OCI-LY3 (cell line): ENCODE results near the gene TCF21.

Source experiments
- H2AFZ ChIP-seq: fragments of 200-600, 300-600 bp; shearing (Covaris generic); 2 replicates; pipeline ENCODE4 v1.6.0; 2014; ENCODE audit warnings: antibody characterized with exemption, low read depth, low read length
- H3K27ac ChIP-seq: fragments of 200-600, 300-600 bp; sonication (generic); 2 replicates; pipeline ENCODE4 v1.5.1; 2014; ENCODE audit warnings: mild to moderate bottlenecking, low read length, moderate library complexity, mixed read lengths
- H3K27me3 ChIP-seq: fragments of 200-600, 300-600 bp; sonication (generic); 2 replicates; pipeline ENCODE4 v1.6.1; 2014; ENCODE audit warnings: low read depth, low read length, mixed read lengths
- H3K36me3 ChIP-seq: fragments of 200-600, 300-600 bp; sonication (generic); replicated peaks from 2 replicates; pipeline ENCODE3; 2014; ENCODE audit warnings: low read depth, low read length, mixed read lengths
- H3K4me1 ChIP-seq: fragments of 300-600, 200-600 bp; sonication (generic); 2 replicates; pipeline ENCODE4 v1.6.1; 2014; ENCODE audit warnings: low read length, mixed read lengths
- H3K4me2 ChIP-seq: fragments of 200-600, 300-600 bp; sonication (generic); 2 replicates; pipeline ENCODE4 v1.6.1; 2014; ENCODE audit warnings: low read length, mixed read lengths
- H3K4me3 ChIP-seq: fragments of 300-600, 200-600 bp; sonication (generic); 2 replicates; pipeline ENCODE4 v1.5.1; 2014; ENCODE audit warnings: antibody characterized with exemption, mild to moderate bottlenecking, low read length, moderate library complexity
- H3K79me2 ChIP-seq: fragments of 300-600, 200-600 bp; shearing (Covaris generic); 2 replicates; pipeline ENCODE4 v1.6.1; 2014; ENCODE audit warnings: mild to moderate bottlenecking, low read length, mixed read lengths
- H3K9ac ChIP-seq: fragments of 300-600, 200-600 bp; shearing (Covaris generic); 2 replicates; pipeline ENCODE4 v1.6.0; 2014; ENCODE audit warnings: mild to moderate bottlenecking, low read length, moderate library complexity
- H3K9me3 ChIP-seq: fragments of 200-600, 300-600 bp; shearing (Covaris generic); 2 replicates; pipeline ENCODE4 v1.6.1; 2014; ENCODE audit warnings: low read length, mixed read lengths; ENCODE audit not compliant: insufficient read depth
- H4K20me1 ChIP-seq: fragments of 200-600, 300-600 bp; sonication (generic); 2 replicates; pipeline ENCODE4 v1.6.1; 2016; ENCODE audit warnings: low read length, mixed read lengths; ENCODE audit not compliant: insufficient read depth
- EZH2phosphoT487 ChIP-seq: fragments of 200-600 bp; shearing (Covaris generic); IDR thresholded peaks from 2 replicates; pipeline ENCODE4 v1.6.1; 2018; ENCODE audit warnings: antibody characterized with exemption, mixed run types, low read depth
- TF ChIP-seq, protein P1 (sequence below): fragments of 200-600, 300-600 bp; sonication (generic); IDR thresholded peaks from 2 replicates; pipeline ENCODE4 v1.5.1; 2014; ENCODE audit warnings: antibody characterized with exemption, low read length, low read depth

Gene TCF21

DNA sequence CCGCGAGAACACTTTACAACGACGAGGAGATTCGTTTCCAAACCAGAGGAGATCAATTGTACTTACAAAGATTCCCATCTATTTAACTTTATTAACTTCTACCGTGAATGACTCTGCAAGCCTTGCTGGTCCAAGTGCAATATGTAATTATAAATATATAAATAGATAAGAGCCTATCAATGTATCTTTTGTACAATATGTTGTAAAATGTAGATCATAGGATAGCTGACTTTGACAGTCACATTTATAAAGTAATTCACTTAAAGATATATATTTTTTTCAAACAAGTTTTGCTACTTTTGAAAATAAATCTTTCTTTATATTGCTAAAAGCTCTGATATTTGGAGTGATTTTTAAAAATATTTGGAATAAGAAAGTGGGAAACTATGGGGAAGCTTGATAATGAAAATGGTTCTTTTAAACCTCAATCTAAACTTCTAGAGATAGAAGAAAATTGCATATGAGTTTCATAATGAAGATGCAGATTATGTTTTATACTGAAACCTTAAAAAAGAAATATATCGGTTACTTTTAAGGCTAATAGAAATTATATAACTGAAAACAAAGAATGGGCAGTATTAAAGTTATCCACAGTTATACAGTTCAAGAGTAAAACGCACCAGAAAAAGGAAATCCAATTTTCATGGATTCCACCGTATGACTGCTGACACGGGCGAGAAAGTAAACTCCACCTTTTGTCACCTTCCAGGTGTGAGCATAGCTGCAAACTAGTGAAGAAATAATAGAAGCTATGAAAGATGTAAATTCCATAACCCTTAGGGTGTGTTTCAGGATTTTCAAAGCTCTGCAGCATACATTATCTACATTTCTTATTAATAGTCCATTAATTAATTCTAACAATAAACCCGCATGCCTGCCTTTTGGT, 3.3 kb downstream of the TCF21 start:
- Histone ChIP-seq H2AFZ (0 out of 2 replicates have a peak overlapping the region, but pooled peaks have one; percentile 81), H3K9ac (no peak overlapping the region)

DNA sequence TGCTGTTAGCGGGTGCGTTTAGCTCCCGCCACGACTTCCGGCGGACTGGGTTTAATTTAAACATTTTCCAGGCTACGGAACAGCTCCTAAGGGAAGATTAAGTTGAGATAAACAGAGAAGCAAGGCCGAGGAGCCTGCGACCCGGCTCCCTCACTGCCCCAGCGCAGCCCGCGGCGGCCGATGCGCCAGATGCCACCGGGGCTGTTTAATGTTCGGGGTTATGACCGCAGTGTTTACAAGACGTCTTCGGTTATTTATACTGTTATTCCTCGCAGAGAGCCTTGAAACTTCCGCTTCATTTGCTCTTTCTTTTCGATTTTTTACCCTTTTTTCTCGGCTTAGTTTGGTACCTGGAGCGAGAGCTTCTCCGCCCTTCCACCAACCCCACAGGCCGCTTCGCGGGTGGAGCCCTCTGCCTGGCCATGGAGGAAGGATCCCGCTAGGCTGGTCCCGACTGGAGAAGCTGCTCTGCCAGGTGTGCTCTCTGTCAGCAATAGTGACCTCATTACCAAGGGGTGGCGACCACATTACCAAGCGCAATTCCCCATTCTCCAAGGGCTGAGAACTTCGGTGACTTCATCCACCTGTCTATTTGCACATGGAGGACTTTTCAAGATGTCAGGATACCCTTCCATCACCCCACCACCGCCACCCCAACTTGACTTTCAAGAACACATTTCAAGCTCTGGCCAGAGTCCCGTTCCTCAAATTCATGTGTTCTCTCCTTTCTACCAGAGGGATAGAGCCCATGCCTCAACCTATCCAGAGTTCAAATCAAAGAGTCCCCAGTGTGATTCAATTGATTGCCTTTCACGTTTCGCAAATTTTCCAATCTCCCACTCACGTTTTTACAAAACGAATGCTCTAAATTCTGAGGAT, 4.1 kb downstream of the TCF21 start:
- H3K27me3 ChIP-seq = no peaks in the 10 kb centered on the region
- no peaks in the 10 kb centered on the region for H3K9me3 ChIP-seq
- H3K79me2 ChIP-seq = no peaks in the 10 kb centered on the region
- no peak overlapping the region for H2AFZ ChIP-seq
- no peaks in the 10 kb centered on the region for H3K4me1 ChIP-seq
- TF ChIP-seq, protein P1, sequence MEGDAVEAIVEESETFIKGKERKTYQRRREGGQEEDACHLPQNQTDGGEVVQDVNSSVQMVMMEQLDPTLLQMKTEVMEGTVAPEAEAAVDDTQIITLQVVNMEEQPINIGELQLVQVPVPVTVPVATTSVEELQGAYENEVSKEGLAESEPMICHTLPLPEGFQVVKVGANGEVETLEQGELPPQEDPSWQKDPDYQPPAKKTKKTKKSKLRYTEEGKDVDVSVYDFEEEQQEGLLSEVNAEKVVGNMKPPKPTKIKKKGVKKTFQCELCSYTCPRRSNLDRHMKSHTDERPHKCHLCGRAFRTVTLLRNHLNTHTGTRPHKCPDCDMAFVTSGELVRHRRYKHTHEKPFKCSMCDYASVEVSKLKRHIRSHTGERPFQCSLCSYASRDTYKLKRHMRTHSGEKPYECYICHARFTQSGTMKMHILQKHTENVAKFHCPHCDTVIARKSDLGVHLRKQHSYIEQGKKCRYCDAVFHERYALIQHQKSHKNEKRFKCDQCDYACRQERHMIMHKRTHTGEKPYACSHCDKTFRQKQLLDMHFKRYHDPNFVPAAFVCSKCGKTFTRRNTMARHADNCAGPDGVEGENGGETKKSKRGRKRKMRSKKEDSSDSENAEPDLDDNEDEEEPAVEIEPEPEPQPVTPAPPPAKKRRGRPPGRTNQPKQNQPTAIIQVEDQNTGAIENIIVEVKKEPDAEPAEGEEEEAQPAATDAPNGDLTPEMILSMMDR = no peak
- no peak for TF ChIP-seq EZH2phosphoT487
- no peaks in the 10 kb centered on the region for H3K36me3 ChIP-seq
- no peak overlapping the region for H3K4me2 ChIP-seq
- no peak overlapping the region for H3K4me3 ChIP-seq
- no peaks in the 10 kb centered on the region for H4K20me1 ChIP-seq
- no peak overlapping the region for H3K9ac ChIP-seq
- no peak overlapping the region for H3K27ac ChIP-seq

More for the DNA sequence above, 3.3 kb downstream of the TCF21 start:
- no peaks in the 10 kb centered on the region for H3K79me2 ChIP-seq
- peak overlapping the region; percentile 97 for H3K4me2 ChIP-seq
- H3K4me3 ChIP-seq = peak overlapping the region; percentile 87
- TF ChIP-seq EZH2phosphoT487 = no peak
- TF ChIP-seq, protein P1 = no peak
- H3K9me3 ChIP-seq = no peaks in the 10 kb centered on the region
- H3K27me3 ChIP-seq = no peaks in the 10 kb centered on the region
- H4K20me1 ChIP-seq = no peaks in the 10 kb centered on the region
- no peaks in the 10 kb centered on the region for H3K4me1 ChIP-seq
- no peak overlapping the region for H3K27ac ChIP-seq
- no peaks in the 10 kb centered on the region for H3K36me3 ChIP-seq

DNA sequence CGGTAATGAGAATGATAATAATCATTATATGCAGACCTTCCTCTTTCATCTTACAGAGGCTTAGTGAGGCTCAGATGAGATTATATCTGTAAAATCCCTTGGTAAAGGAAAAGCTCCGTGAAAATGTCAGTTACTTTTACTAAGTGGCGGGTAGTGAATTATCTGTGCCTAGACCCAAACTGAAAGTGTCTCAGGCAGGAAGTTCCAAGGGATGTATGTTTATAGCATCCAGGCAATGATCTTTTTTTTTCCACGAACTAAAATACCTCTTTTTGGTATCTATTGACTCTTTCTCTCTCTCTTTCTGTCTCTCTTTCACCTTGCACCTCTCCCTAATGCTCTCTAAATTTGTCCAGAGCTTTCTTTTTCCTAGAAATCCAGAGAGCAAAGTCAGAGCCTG, 5.0 kb downstream of the TCF21 start:
- Histone ChIP-seq H3K27ac (no peak overlapping the region), H3K36me3 (no peaks in the 10 kb centered on the region), H3K9ac (no peak overlapping the region), H3K9me3 (no peaks in the 10 kb centered on the region), H3K27me3 (no peaks in the 10 kb centered on the region), H3K4me1 (no peaks in the 10 kb centered on the region), H3K79me2 (no peaks in the 10 kb centered on the region), H2AFZ (no peak overlapping the region), H4K20me1 (no peaks in the 10 kb centered on the region), H3K4me3 (no peak overlapping the region), H3K4me2 (no peak overlapping the region)
- no peak for TF ChIP-seq EZH2phosphoT487
- TF ChIP-seq, protein P1 = no peak

DNA sequence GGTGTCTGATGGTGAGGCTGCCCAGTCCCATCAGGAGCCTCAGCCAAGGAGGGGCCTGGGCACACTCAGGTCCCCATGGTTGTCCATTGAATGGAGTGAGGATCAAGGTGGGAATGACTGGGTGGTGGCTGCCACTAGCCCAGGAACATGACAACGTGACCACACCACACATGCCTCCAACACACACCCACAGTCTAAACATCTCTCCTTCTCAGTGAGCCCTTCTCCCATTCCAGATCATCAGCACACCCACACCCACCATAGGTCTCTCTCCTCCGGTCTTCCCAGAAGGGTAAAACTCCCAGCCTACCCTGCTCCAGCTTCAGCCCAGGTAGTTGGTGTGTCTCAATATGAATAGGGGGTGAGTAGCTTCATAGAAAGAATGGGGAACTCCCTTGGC, 5.5 kb downstream of the TCF21 start:
- H3K27ac ChIP-seq = no peak overlapping the region
- no peak for TF ChIP-seq EZH2phosphoT487
- TF ChIP-seq, protein P1 = no peak
- H4K20me1 ChIP-seq = no peaks in the 10 kb centered on the region
- no peaks in the 10 kb centered on the region for H3K79me2 ChIP-seq
- H3K27me3 ChIP-seq = no peaks in the 10 kb centered on the region
- H3K4me3 ChIP-seq = no peak overlapping the region
- H2AFZ ChIP-seq = no peak overlapping the region
- no peak overlapping the region for H3K4me2 ChIP-seq
- no peaks in the 10 kb centered on the region for H3K36me3 ChIP-seq
- H3K9me3 ChIP-seq = no peaks in the 10 kb centered on the region
- no peak overlapping the region for H3K9ac ChIP-seq
- H3K4me1 ChIP-seq = no peaks in the 10 kb centered on the region
